ENCODE measurements around the gene ZDHHC19. TPM values are rescaled to one million over a fixed set of nuclear protein-coding genes. Genes with fewer than 3 reads are reported as not detected.

ZDHHC19 gene
- polyA plus RNA-seq, 1 experiment: not detected

DNA sequence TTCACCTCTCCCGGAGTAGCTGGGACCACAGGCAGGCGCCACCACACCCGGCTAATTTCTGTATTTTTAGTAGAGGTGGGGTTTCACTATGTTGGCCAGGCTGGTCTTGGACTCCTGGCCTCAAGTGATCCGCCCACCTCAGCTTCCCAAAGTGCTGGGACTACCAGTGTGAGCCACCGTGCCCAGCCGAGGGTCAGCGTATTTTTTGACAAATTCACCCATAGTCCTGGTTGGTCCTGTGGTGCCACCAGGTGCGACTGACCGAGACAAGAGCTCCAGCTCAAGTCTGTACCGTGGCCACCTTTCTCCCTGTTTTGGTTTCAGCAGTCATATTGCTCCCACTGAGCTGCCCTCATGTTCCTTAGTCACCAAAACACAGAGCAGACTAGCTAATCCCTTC, 13.9 kb upstream of the ZDHHC19 start:
- no peak for DNase-seq (ENCODE audit: low read depth, low spot score)
- no peak overlapping the region for H3K27ac ChIP-seq (ENCODE audit: low read depth, low read length)
- peaks cover 7% of the 10 kb centered on the region for H3K27me3 ChIP-seq (ENCODE audit: control insufficient read depth, insufficient read depth, low read length)
- H3K4me3 ChIP-seq (ENCODE audit: low read depth, low read length): no peak overlapping the region
- ChIA-PET POLR2A (no interaction called here), CTCF (no interaction called here)
- peaks cover 3% of the 10 kb centered on the region; the same call in 1 of the 2 replicates for H3K9me3 ChIP-seq (ENCODE audit: control insufficient read depth, insufficient read depth, low read length)
- no peak for TF ChIP-seq CTCF (IDR thresholded peaks at IDR 0.05; ENCODE audit: low read depth, low read length)

DNA sequence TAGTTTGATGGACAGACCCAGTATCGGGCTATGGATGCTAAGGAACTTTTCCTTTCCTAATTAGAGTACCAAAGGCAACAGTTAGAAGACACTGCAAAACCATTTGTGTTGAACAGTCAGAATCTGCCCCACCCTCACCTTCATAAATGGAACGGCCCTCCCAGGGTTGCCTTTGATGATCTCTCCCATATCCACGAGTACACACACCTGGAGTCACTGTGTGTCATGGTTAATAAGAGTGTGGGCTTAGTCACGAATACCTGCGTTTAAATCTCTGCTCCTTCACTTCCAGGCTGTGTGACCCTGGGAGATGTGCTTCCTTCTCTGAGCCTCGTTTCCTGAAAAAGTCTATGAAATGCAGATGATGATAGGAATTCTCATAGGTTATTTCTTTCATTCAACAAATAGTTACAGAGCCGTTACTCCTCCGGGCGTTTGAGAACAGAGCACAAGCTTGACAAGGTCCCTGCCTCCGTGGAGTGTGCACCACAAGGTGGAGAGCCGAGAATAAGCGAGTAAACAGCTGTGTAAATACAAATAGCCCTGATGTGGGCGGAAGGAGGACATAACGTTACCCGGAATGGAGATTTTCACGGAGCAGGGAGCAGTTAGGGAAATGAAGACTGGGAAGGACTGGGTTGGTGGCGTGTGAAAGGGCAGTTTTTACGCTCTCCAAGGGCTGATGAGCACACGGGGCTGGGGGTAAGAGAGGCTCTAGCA, 11.8 kb upstream of the ZDHHC19 start:
- no peak for TF ChIP-seq CTCF (IDR thresholded peaks at IDR 0.05; ENCODE audit: low read depth, low read length)
- DNase-seq (ENCODE audit: low read depth, low spot score): no peak
- Histone ChIP-seq H3K9me3 (ENCODE audit: control insufficient read depth, insufficient read depth, low read length) (peaks cover 3% of the 10 kb centered on the region; the same call in 1 of the 2 replicates), H3K27me3 (ENCODE audit: control insufficient read depth, insufficient read depth, low read length) (peaks cover 9% of the 10 kb centered on the region), H3K27ac (ENCODE audit: low read depth, low read length) (no peak overlapping the region), H3K4me3 (ENCODE audit: low read depth, low read length) (no peak overlapping the region)
- CTCF ChIA-PET: no interaction called here
- POLR2A ChIA-PET: no interaction called here

- Histone ChIP-seq H3K9me3 (ENCODE audit: control insufficient read depth, insufficient read depth, low read length) (no peaks in the 10 kb centered on the region; the same call in 1 of the 2 replicates), H3K27ac (ENCODE audit: low read depth, low read length) (no peak overlapping the region), H3K4me3 (ENCODE audit: low read depth, low read length) (no peak overlapping the region), H3K27me3 (ENCODE audit: control insufficient read depth, insufficient read depth, low read length) (peaks cover 19% of the 10 kb centered on the region)
- TF ChIP-seq CTCF (IDR thresholded peaks at IDR 0.05; ENCODE audit: low read depth, low read length): no peak
- POLR2A ChIA-PET: no interaction called here
- no peak for DNase-seq (ENCODE audit: low read depth, low spot score)
- CTCF ChIA-PET: interaction anchor here (0.6 to 0.7 kb wide), 2 partner anchors 33 to 148 kb away, joined by 3 to 5 read pairs; no protein-coding TSS in a partner anchor
Measured at GRCh38 chr3:196220991-196221390, 9.8 kb upstream of the ZDHHC19 start.

DNA sequence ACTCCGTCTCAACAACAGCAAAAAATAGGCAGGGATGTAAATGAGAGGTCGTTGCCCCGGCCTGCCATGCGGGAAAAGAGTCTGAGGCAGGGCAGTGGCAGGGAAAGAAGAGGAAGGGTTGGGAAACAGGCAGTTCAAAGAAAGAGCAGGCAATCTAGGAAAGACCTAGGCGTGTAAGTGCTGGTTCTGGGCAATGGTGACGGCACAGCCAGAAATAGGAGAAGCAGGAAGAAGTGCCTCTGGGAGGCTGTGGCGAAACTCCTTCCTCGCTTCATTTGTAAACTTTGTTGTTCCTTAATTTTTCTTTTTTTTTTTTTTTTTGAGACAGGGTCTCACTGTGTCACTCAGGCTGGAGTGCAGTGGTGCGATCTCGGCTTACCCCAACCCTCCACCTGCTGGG, 9.4 kb upstream of the ZDHHC19 start:
- ChIA-PET POLR2A (no interaction called here), CTCF (interaction anchor here (1.0 kb wide), 1 partner anchor 23 kb away, joined by 4 read pairs; no protein-coding TSS in a partner anchor)
- peaks cover 17% of the 10 kb centered on the region for H3K27me3 ChIP-seq (ENCODE audit: control insufficient read depth, insufficient read depth, low read length)
- TF ChIP-seq CTCF (IDR thresholded peaks at IDR 0.05; ENCODE audit: low read depth, low read length): no peak
- no peak overlapping the region for H3K27ac ChIP-seq (ENCODE audit: low read depth, low read length)
- no peak overlapping the region for H3K4me3 ChIP-seq (ENCODE audit: low read depth, low read length)
- H3K9me3 ChIP-seq (ENCODE audit: control insufficient read depth, insufficient read depth, low read length): no peaks in the 10 kb centered on the region; the same call in 1 of the 2 replicates
- no peak for DNase-seq (ENCODE audit: low read depth, low spot score)

- Histone ChIP-seq H3K9me3 (ENCODE audit: control insufficient read depth, insufficient read depth, low read length) (no peaks in the 10 kb centered on the region; the same call in 1 of the 2 replicates), H3K4me3 (ENCODE audit: low read depth, low read length) (no peak overlapping the region), H3K27ac (ENCODE audit: low read depth, low read length) (peak overlapping the region; percentile 47), H3K27me3 (ENCODE audit: control insufficient read depth, insufficient read depth, low read length) (peaks cover 17% of the 10 kb centered on the region)
- POLR2A ChIA-PET: no interaction called here
- no peak for TF ChIP-seq CTCF (IDR thresholded peaks at IDR 0.05; ENCODE audit: low read depth, low read length)
- no peak for DNase-seq (ENCODE audit: low read depth, low spot score)
- CTCF ChIA-PET: interaction anchor here (1.0 kb wide), 1 partner anchor 23 kb away, joined by 4 read pairs; no protein-coding TSS in a partner anchor
Measured at GRCh38 chr3:196219970-196220311, 8.7 kb upstream of the ZDHHC19 start.
